HG03066 (cell line): ENCODE data around the gene CSTF2T.
A peak's percentile ranks its signal among the peaks of the same experiment; 100 is the strongest.

ENCODE experiments used
- ATAC-seq: cut with Tn5 transposase; IDR thresholded peaks from one replicate; pipeline ENCODE4 v1.9.1; 2021; ENCODE audit warnings: low read depth; ENCODE audit not compliant: unreplicated experiment

Gene CSTF2T

GRCh38 chr10:51699475-51700227 lies at the start of gene CSTF2T:
CSTF2T (minus strand) TSS chr10:51699595; CDS start chr10:51699549, 46 bp downstream.
- ATAC-seq = peak; percentile 97

DNA sequence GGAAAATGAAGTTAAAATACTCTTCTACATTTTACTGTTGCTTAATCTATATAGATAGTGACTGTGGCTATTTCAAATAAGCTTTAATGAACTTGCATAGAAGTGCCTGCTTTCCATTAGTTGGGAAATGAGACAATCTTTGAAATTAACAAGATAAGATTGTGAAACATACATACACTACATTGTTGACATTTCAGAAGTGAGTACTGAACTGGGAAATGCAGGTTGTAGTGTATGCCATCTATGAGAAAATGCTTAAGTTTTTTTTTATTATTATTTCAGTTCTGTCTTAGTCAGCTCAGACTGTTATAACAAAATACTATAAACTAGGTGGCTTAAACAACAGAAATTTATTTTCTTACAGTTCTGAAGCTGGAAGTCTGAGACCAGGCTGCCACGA lies 49.6 kb upstream of the CSTF2T start:
- no peak for ATAC-seq

- no peak for ATAC-seq
Observed at GRCh38 chr10:51747216-51747615, 47.8 kb upstream of the CSTF2T start.

DNA sequence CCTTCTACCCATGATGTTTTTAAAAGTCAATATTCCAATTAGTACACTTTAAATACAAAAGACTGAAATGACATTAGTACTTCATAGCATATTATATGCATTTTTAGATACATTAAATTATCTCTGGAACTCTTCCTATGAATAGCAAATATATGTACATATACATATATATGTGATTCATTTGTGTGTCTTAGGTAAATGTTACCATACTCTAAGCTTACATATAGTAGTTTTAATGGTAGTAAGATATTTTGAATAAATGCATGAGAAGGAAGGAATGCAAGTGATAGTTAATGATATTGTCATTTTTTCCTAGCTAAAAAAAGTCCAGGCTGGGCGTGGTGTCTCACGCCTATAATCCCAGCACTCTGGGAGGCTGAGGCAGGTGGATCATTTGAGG lies 46.0 kb upstream of the CSTF2T start:
- no peak for ATAC-seq

DNA sequence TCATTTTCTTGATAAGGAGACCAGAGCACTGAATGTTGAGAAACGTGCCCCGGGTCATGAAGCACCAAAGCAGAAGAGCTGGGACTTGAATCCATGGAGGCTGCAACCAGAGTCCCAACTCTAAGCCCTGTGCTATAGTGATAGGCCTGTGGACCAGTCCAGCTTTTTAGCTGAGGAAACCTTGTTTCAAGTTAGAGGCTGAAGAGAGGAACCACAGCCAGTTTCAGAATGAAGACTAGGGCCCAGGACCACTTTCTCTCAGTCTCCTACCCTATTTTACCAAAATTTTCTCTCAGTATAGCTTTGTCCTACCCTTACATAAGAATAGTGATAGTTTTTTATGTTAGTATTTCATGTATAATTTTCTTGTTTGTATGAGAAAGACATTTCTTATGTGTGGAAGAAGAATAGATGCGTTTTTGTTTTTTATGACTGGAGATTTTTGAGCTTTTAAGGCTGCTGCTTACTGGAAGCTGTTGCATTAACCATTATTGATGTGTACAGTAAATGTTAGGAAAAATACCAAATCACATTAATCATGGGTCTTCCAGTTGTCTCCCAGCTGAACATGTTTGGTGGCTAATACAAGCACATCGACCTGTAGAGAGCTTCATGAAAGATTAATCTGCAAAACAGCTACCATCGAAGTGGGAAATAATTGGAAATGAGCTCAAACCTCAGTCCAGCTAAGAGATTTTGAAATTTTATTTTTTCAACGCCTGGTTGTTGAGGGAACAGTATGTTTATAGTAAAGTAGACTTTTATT lies 45.0 kb upstream of the CSTF2T start:
- ATAC-seq = no peak

DNA sequence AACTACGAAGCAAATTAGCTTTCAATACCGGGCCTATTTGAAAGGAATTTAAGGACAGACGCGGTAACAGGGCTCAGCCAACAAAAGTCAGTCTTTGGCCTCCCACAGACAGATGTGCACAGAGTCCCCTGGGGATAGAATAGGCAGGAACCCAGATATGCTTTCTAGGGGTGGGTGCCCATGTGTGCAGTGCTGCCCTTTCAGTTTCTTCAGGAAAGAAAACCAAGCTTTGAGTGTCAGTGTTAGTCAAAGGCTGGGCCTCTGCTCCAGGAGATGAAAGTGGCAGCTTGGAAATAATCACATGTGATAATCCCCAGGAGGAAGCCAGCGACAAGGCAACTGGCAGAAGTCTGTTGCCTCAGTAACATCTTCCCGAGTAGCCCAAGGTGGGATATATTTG lies 43.8 kb upstream of the CSTF2T start:
- peak; percentile 67 for ATAC-seq

GRCh38 chr10:51733057-51733456 lies 33.7 kb upstream of the CSTF2T start:
- no peak for ATAC-seq

DNA sequence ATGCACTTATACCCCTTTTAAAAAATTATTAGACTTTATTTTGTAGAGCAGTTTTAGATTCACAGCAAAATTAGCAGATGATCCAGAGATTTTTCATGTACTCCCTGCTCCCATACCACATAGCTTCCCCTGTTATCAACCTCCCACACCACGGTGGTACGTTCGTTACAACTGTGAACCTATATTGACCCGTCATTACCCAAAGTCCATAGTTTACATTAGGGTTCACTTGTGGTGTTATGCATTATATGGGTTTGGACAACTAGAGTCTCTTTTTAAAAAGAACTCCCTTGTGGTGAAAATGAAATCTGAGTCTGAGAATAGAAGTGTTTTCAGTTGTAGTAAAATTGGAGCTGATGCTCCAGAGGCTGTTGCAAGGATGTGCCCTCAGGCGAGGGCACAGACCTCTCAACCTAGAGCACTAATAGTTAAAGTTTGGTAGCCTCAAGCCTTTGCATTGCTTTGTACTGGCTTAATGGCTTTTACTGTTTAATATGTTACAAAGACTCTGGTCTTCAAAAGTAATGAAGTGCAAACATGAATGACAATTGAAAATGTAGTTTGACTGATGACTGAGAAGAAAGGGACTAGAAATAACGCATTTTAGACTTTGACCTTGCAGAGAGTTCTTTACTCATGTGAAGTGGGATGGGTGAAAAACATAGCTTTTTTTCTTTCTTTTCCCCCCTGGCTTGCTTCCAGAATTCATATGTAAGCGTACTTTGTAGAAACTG lies 30.6 kb upstream of the CSTF2T start:
- no peak for ATAC-seq

GRCh38 chr10:51724038-51724437 lies 24.6 kb upstream of the CSTF2T start:
- no peak for ATAC-seq

DNA sequence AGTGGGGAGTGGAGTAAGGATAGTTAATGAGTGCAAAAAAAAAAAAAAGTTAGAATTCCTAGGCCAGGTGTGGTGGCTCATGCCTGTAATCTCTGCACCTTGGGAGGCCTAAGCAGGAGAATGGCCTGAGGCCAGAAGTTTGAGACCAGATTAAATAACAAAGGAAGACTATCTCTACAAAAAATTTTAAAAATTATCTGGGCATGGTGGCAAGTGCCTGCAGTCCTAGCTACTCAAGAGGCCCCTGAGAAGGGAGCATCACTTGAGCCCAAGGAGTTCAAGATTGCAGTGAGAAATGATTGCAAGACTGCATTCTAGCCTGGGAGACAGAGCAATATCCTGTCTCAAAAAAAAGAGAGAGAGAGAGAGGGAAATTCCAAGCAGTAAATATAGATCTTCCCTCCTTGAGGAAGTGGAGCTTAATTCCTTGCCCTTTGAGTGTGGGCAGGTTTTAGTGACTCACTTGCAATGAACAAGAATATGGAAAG lies 19.5 kb upstream of the CSTF2T start:
- ATAC-seq = no peak

- ATAC-seq = no peak
Observed at GRCh38 chr10:51716981-51717380, 17.6 kb upstream of the CSTF2T start.

DNA sequence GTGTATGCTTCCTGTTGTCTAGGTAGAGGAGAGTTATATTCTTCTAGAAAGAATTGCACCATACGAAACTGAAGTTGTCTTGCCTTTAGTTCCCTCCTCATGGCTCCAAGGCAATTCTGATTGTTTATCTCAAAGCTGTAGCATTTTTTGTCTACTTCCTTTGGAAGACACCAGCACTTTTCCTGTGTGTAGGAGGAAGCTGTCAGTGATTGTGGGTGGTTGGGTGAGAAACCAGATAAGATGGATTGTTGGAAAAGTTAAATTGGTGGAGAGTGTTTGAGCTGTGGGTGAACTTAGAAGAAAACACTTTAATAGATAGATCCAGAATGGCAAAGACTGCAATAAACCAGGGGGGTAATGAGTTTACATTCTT lies 12.1 kb upstream of the CSTF2T start:
- no peak for ATAC-seq

GRCh38 chr10:51709324-51709972 lies 10.1 kb upstream of the CSTF2T start:
- no peak for ATAC-seq

GRCh38 chr10:51708609-51709008 lies 9.2 kb upstream of the CSTF2T start:
- ATAC-seq = no peak

GRCh38 chr10:51707821-51708424 lies 8.5 kb upstream of the CSTF2T start:
- no peak for ATAC-seq

GRCh38 chr10:51707392-51707791 lies 8.0 kb upstream of the CSTF2T start:
- ATAC-seq = no peak

DNA sequence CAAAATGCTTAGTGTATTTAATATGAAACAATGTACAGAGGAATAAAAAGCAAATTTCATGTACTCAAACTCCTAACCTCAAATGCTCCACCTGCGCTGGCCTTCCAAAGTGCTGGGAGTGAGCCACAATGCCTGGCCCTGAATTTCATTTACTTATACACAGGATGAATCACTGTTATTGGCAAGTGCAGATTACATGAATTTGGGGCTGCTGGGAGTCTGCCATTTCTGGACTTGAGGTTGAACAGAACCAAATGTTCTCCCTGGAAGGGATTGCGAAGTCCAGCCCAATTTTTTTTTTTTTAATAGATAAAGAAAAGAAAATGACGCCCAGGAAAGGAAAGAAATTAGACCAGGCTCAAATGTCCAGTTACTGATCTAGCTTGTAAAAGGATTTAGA lies 6.8 kb upstream of the CSTF2T start:
- no peak for ATAC-seq

GRCh38 chr10:51705774-51706173 lies 6.4 kb upstream of the CSTF2T start:
- ATAC-seq = no peak

GRCh38 chr10:51700228-51700817 lies 928 bp upstream of the CSTF2T start:
- ATAC-seq = no peak

DNA sequence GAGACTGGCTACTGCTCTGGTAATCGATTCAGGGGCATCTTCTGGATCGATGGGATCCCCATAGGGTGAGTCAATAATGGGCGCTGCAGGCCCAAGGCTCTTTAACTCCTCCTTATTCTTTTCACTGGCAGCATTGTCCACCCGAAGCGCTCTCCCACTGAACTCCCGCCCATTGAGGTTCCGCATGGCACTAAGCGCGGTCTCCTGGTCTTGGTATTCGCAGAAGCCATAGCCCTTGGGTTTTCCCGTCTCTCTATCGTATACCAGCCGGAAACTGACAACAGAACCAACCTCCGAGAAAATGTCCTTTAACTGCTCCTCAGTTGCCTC lies 285 bp downstream of the CSTF2T start:
- ATAC-seq = peak; percentile 29
